B cell (primary cell): Measurements from ENCODE around the gene AMZ2. TPM values are rescaled to one million over a fixed set of nuclear protein-coding genes. Genes with fewer than 3 reads are reported as not detected.

Experiments used
- ATAC-seq: fragments of 200-7000 bp; cut with Tn5 transposase; one replicate; pipeline ENCODE4 v1.10.0; 2021; ENCODE audit warnings: low read depth, mild to moderate bottlenecking, moderate number of reproducible peaks, moderate library complexity
- CTCF ChIA-PET: fragments of 350-600 bp; sonication (Branson Sonifier 250); formaldehyde crosslinking; loops from one replicate; lab custom pipeline; 2021; ENCODE audit warnings: antibody characterized with exemption, inconsistent platforms; lab: Charles Lee
- POLR2A ChIA-PET: fragments of 350-600 bp; sonication (Branson Sonifier 250); formaldehyde crosslinking; loops from one replicate; lab custom pipeline; 2021; ENCODE audit warnings: antibody characterized with exemption; lab: Charles Lee
- DNase-seq: peaks from one replicate; pipeline ENCODE4 v3.0.0; 2013
- H2AFZ ChIP-seq: 2 replicates; pipeline ENCODE4 v1.6.1; 2012; ENCODE audit warnings: mild to moderate bottlenecking, low read depth, low read length; ENCODE audit not compliant: insufficient read depth, poor library complexity, severe bottlenecking
- H3K27ac ChIP-seq, 2 donors: 1 replicate in 1 of 2; 2 replicates in 1 of 2; pipeline ENCODE4 v1.5.1; 2012 to 2013; ENCODE audit warnings: low read length in 2 of 2, mild to moderate bottlenecking in 2 of 2, moderate library complexity in 1 of 2
- H3K27me3 ChIP-seq, 4 experiments: fragments of 200-600 bp in 1 of 4; sonication (generic) in 1 of 4; replicated peaks in 1 of 4; 1 replicate in 2 of 4; 2 replicates in 2 of 4; pipeline versions ENCODE4 v1.6.1 to v1.7.0; 2013 to 2016; ENCODE audit warnings: low read length in 3 of 4, mild to moderate bottlenecking in 2 of 4, mixed read lengths in 1 of 4, moderate library complexity in 1 of 4; ENCODE audit not compliant: insufficient read depth in 4 of 4, control insufficient read depth in 3 of 4; ENCODE audit errors: control extremely low read depth in 1 of 4
- H3K36me3 ChIP-seq, 2 experiments: replicated peaks in 1 of 2; 1 replicate in 1 of 2; 2 replicates in 1 of 2; pipeline versions ENCODE4 v1.6.1 to v1.7.1; 2013; ENCODE audit warnings: low read length in 1 of 2; ENCODE audit not compliant: insufficient read depth in 2 of 2, control insufficient read depth in 1 of 2; ENCODE audit errors: control extremely low read depth in 1 of 2, extremely low read depth in 1 of 2
- H3K4me1 ChIP-seq, 2 donors: fragments of 200-600 bp in 1 of 2; sonication (generic) in 1 of 2; 1 replicate in 1 of 2; 2 replicates in 1 of 2; pipeline versions ENCODE4 v1.5.1 to v1.6.1; 2013 to 2017; ENCODE audit warnings: low read length in 2 of 2; ENCODE audit not compliant: control insufficient read depth in 2 of 2, insufficient read depth in 2 of 2
- H3K4me2 ChIP-seq: replicated peaks from 2 replicates; pipeline ENCODE3; 2012; ENCODE audit warnings: mild to moderate bottlenecking, low read depth, low read length; ENCODE audit not compliant: poor library complexity, severe bottlenecking
- H3K4me3 ChIP-seq, 5 experiments: fragments of 200-600 bp in 1 of 5; sonication (generic) in 1 of 5; 1 replicate in 3 of 5; 2 replicates in 2 of 5; pipeline versions ENCODE4 v1.5.1 to v1.7.0; 2011 to 2016; ENCODE audit warnings: low read length in 4 of 5, mild to moderate bottlenecking in 4 of 5, low read depth in 2 of 5, control low read depth in 1 of 5, moderate library complexity in 1 of 5; ENCODE audit not compliant: insufficient read depth in 1 of 5; ENCODE audit errors: control extremely low read depth in 1 of 5, extremely low read depth in 1 of 5
- H3K79me2 ChIP-seq: fragments of 200-600 bp; sonication (generic); one replicate; pipeline ENCODE4 v1.6.0; 2016; ENCODE audit warnings: low read length; ENCODE audit not compliant: control insufficient read depth, insufficient read depth
- H3K9ac ChIP-seq: fragments of 200-600 bp; sonication (generic); 2 replicates; pipeline ENCODE4 v1.6.1; 2017; ENCODE audit warnings: mild to moderate bottlenecking, low read length, moderate library complexity
- H3K9me3 ChIP-seq, 3 donors: one replicate each; pipeline versions ENCODE4 v1.6.1 to v1.7.1; 2013; ENCODE audit warnings: low read length in 2 of 3; ENCODE audit not compliant: control insufficient read depth in 2 of 3, insufficient read depth in 1 of 3; ENCODE audit errors: control extremely low read depth in 1 of 3
- H4K20me1 ChIP-seq: 2 replicates; pipeline ENCODE4 v1.6.0; 2012; ENCODE audit warnings: mild to moderate bottlenecking, low read length; ENCODE audit not compliant: insufficient read depth, control insufficient read depth, poor library complexity, severe bottlenecking
- H3K27ac Mint-ChIP-seq: one replicate; pipeline ENCODE4 v1.8.0; 2021; ENCODE audit warnings: mixed read lengths
- H3K27me3 Mint-ChIP-seq: one replicate; pipeline ENCODE4 v1.8.0; 2021; ENCODE audit warnings: mixed read lengths
- H3K4me1 Mint-ChIP-seq: one replicate; pipeline ENCODE4 v1.8.0; 2021; ENCODE audit warnings: mixed read lengths
- H3K4me3 Mint-ChIP-seq: one replicate; pipeline ENCODE4 v1.8.0; 2021; ENCODE audit warnings: mixed read lengths
- H3K9me3 Mint-ChIP-seq: one replicate; pipeline ENCODE4 v1.8.0; 2022; ENCODE audit warnings: mixed read lengths; ENCODE audit not compliant: insufficient read depth
- EZH2 ChIP-seq: IDR thresholded peaks from 2 replicates; pipeline ENCODE4 v1.6.1; 2012; ENCODE audit warnings: borderline replicate concordance, low read depth, mild to moderate bottlenecking, moderate library complexity, low read length; ENCODE audit not compliant: insufficient read depth, poor library complexity, severe bottlenecking
- WGBS: methylation state at CpG from one replicate; pipeline ENCODE4 v1.1.5; 2013; ENCODE audit warnings: missing lambda C conversion rate; ENCODE audit not compliant: insufficient coverage; 5-methylcytosine and 5-hydroxymethylcytosine counted together
- intact Hi-C: fragments of 100-400 bp; cut with micrococcal nuclease; formaldehyde crosslinking; loops from one replicate; pipeline ENCODE4 v1.10.0; 2022
- polyA plus RNA-seq: library from polyadenylated mRNA; depleted of rRNA; stranded (reverse); fragments of >200 nt; gene quantifications from 2 replicates; pipeline ENCODE4 v1.2.3, GENCODE V29; 2012
- total RNA-seq, 2 donors: library from RNA; stranded (reverse); fragments of 120-200 nt in 1 of 2; gene quantifications; 1 replicate in 1 of 2; 2 replicates in 1 of 2; pipeline versions ENCODE4 v1.2.3 to v1.2.4, GENCODE V29; 2013 to 2022
- TF ChIP-seq, protein P1 (sequence below): fragments of 200-600 bp; IDR thresholded peaks from one replicate; pipeline ENCODE4 v1.8.0; 2022; ENCODE audit warnings: antibody characterized with exemption, mild to moderate bottlenecking

AMZ2 gene
- total and polyA plus RNA-seq, 2 donors (not counting 1 experiment from before 2014, with no cell fraction given) = 64.1 to 70.7 TPM

DNA sequence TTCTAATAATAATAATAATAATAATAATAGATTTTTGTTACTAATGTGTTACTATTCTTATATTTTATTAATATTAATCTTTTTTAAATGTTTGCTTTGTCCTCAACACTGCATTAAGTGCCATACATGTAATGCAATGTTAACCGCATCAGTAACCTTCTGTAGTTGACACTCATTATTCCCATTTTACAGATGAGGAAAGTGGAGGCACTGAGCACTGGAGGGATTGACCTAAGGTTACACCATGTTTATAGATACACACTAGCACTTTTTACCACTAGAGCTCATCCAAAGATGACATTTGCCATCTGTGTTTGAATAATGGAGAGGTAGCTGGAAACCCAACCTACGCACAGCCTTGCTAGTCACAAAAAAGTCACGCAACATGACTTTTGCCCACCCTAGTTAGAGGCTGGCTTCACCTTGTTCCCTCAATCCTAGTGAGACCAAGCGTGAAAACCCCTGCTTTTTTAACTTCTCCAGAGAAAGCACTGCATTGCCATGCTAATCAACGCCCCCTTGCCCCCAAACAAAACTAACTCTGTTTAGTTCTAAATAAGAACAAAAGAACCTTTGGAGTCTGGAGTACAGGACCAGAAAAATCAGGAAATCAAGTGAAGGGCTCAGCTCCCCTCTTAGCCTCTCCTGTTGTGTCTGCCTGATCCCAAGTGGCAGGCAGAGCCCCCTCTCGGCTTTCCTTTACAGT, 45.8 kb downstream of the AMZ2 start:
- Mint-ChIP-seq H3K27me3 (no peaks in the 10 kb centered on the region), H3K4me1 (peaks cover 35% of the 10 kb centered on the region), H3K27ac (no peak overlapping the region), H3K9me3 (no peaks in the 10 kb centered on the region), H3K4me3 (peak overlapping the region; percentile 95)
- H3K79me2 ChIP-seq = no peaks in the 10 kb centered on the region
- H3K27me3 ChIP-seq = no peaks in the 10 kb centered on the region
- no peaks in the 10 kb centered on the region for H3K36me3 ChIP-seq
- H3K4me2 ChIP-seq = no peak overlapping the region
- intact Hi-C loops = loop anchor here (2.0 to 10.0 kb wide), 4 partner anchors 46 to 1034 kb away; partner anchors contain the start of genes ABCA5 and AMZ2
- TF ChIP-seq EZH2 = no peak
- TF ChIP-seq, protein P1, sequence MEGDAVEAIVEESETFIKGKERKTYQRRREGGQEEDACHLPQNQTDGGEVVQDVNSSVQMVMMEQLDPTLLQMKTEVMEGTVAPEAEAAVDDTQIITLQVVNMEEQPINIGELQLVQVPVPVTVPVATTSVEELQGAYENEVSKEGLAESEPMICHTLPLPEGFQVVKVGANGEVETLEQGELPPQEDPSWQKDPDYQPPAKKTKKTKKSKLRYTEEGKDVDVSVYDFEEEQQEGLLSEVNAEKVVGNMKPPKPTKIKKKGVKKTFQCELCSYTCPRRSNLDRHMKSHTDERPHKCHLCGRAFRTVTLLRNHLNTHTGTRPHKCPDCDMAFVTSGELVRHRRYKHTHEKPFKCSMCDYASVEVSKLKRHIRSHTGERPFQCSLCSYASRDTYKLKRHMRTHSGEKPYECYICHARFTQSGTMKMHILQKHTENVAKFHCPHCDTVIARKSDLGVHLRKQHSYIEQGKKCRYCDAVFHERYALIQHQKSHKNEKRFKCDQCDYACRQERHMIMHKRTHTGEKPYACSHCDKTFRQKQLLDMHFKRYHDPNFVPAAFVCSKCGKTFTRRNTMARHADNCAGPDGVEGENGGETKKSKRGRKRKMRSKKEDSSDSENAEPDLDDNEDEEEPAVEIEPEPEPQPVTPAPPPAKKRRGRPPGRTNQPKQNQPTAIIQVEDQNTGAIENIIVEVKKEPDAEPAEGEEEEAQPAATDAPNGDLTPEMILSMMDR = no peak
- H3K4me3 ChIP-seq = no peak overlapping the region
- WGBS = 100% methylated on average over 6 of the region's 6 CpGs
- H3K9me3 ChIP-seq = no peaks in the 10 kb centered on the region
- ATAC-seq (no peak), DNase-seq (no peak)
- H3K27ac ChIP-seq = no peak overlapping the region
- H2AFZ ChIP-seq = no peak overlapping the region
- CTCF ChIA-PET = interaction anchor here (0.6 to 1.0 kb wide), 3 partner anchors 10 to 142 kb away, joined by 3 read pairs; no protein-coding TSS in a partner anchor
- POLR2A ChIA-PET = interaction anchor here (0.6 kb wide), 1 partner anchor 206 kb away, joined by 3 read pairs; no protein-coding TSS in a partner anchor
- H3K4me1 ChIP-seq = peaks cover 24 to 32% of the 10 kb centered on the region in 2 donors
- H4K20me1 ChIP-seq = no peaks in the 10 kb centered on the region
- H3K9ac ChIP-seq = no peak overlapping the region

DNA sequence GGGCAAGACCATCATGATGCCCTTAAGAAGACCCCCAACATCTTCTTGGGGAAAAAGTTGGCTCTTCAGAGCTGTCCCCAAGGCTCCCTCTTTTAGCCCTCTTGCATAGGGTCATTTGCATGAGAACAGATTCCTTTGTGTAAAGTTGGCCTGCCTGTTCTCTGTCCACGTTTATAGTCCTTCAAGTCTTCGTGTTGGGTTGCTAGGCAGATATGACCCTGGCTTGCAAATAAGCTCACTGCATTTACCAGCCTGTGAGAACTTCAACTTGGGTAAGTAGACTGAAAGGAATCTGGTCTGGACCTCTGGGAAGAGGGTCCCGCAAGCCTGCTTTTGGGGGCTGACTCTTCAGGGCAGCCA, 46.3 kb downstream of the AMZ2 start:
- Histone ChIP-seq H3K27ac (no peak overlapping the region), H3K36me3 (no peaks in the 10 kb centered on the region), H3K4me3 (no peak overlapping the region), H3K9ac (no peak overlapping the region), H3K9me3 (no peaks in the 10 kb centered on the region), H3K4me1 (peaks cover 18 to 27% of the 10 kb centered on the region in 2 donors), H4K20me1 (no peaks in the 10 kb centered on the region), H2AFZ (no peak overlapping the region), H3K4me2 (no peak overlapping the region), H3K27me3 (no peaks in the 10 kb centered on the region), H3K79me2 (no peaks in the 10 kb centered on the region)
- H3K27ac Mint-ChIP-seq = no peak overlapping the region
- no peak overlapping the region for H3K4me3 Mint-ChIP-seq
- WGBS = 100% methylated on average over 2 of the region's 3 CpGs
- ATAC-seq (no peak), DNase-seq (no peak)
- ChIA-PET CTCF (interaction anchor here (0.6 to 1.0 kb wide), 2 partner anchors 51 to 142 kb away, joined by 3 read pairs; no protein-coding TSS in a partner anchor), POLR2A (interaction anchor here (0.6 kb wide), 1 partner anchor 207 kb away, joined by 3 read pairs; no protein-coding TSS in a partner anchor)
- no peak for TF ChIP-seq EZH2
- TF ChIP-seq, protein P1 = no peak
- intact Hi-C loops = loop anchor here (5.0 to 10.0 kb wide), 3 partner anchors 47 to 1033 kb away; partner anchors contain the start of genes ABCA5 and AMZ2
- H3K9me3 Mint-ChIP-seq = no peaks in the 10 kb centered on the region
- H3K27me3 Mint-ChIP-seq = no peaks in the 10 kb centered on the region
- peaks cover 30% of the 10 kb centered on the region for H3K4me1 Mint-ChIP-seq
